8988T (cell line): ENCODE measurements around the gene BRME1.
"Not testable (repeated sequence)": the region's sequence is repeated elsewhere in the genome, so short reads cannot be mapped to it uniquely, and the experiment has no call there.

Source experiments
- DNase-seq: peaks from one replicate; pipeline ENCODE4 v3.0.0; 2011

BRME1 gene

GRCh38 chr19:13864667-13865570 is 41.0 kb downstream of the BRME1 start:
- DNase-seq: peak; percentile 45

- no peak for DNase-seq
Measured at GRCh38 chr19:13864046-13864666, 41.8 kb downstream of the BRME1 start.

- peak; percentile 73 for DNase-seq
Measured at GRCh38 chr19:13861714-13862531, 44.0 kb downstream of the BRME1 start.

- no peak for DNase-seq
Measured at GRCh38 chr19:13861392-13861713, 44.6 kb downstream of the BRME1 start.

GRCh38 chr19:13860679-13861391 is 45.1 kb downstream of the BRME1 start:
- no peak for DNase-seq

- no peak for DNase-seq
Measured at GRCh38 chr19:13859361-13859880, 46.5 kb downstream of the BRME1 start.

- DNase-seq: no peak
Measured at GRCh38 chr19:13856497-13856896, 49.4 kb downstream of the BRME1 start.

- not testable (repeated sequence) for DNase-seq
Measured at GRCh38 chr19:13852171-13852707, 53.7 kb downstream of the BRME1 start.

- not testable (repeated sequence) for DNase-seq
Measured at GRCh38 chr19:13851734-13852114, 54.2 kb downstream of the BRME1 start.

GRCh38 chr19:13850910-13851733 is 54.8 kb downstream of the BRME1 start:
- no peak for DNase-seq

- DNase-seq: no peak
Measured at GRCh38 chr19:13849991-13850909, 55.7 kb downstream of the BRME1 start.

GRCh38 chr19:13848798-13849676 is 56.9 kb downstream of the BRME1 start:
- no peak for DNase-seq

GRCh38 chr19:13848340-13848677 is 57.6 kb downstream of the BRME1 start:
- no peak for DNase-seq

- peak; percentile 84 for DNase-seq
Measured at GRCh38 chr19:13847407-13848339, 58.2 kb downstream of the BRME1 start.

GRCh38 chr19:13846557-13847406 is 59.1 kb downstream of the BRME1 start:
- no peak for DNase-seq

GRCh38 chr19:13844130-13844631 is 61.7 kb downstream of the BRME1 start:
- DNase-seq: no peak
